ENCODE measurements around the gene SCAF8. TPM values are rescaled to one million over a fixed set of nuclear protein-coding genes. Genes with fewer than 3 reads are reported as not detected.

Gene SCAF8
- total and polyA plus RNA-seq, 2 of the 8 experiments (the other 6 are each of a cell fraction or from before 2014, with no cell fraction given) = 20.3 to 46.3 TPM

GRCh38 chr6:154821099-154821498, 87.9 kb downstream of the SCAF8 start (continued):
- TF ChIP-seq GTF2F1 (IDR thresholded peaks at IDR 0.05; ENCODE audit: borderline replicate concordance, low read depth, low read length) (no peak), SRF (IDR thresholded peaks at IDR 0.05; ENCODE audit: low read depth, low read length) (no peak), CHD7 (IDR thresholded peaks at IDR 0.05; ENCODE audit: insufficient replicate concordance, low read length) (no peak), POLR2A (IDR thresholded peaks at IDR 0.05; ENCODE audit: control extremely low read depth in 1 of 2, low read depth in 2 of 2, low read length in 2 of 2) (no peak), CTBP2 (IDR thresholded peaks at IDR 0.05; ENCODE audit: borderline replicate concordance, insufficient read depth, insufficient read length, low read length) (no peak), CEBPB (IDR thresholded peaks at IDR 0.05; ENCODE audit: low read depth, low read length) (no peak), RBBP5 (IDR thresholded peaks at IDR 0.05; ENCODE audit: borderline replicate concordance, low read depth, low read length) (no peak), ZNF274 (IDR thresholded peaks at IDR 0.05; ENCODE audit: borderline replicate concordance, extremely low read depth, low read length) (no peak), JUN (IDR thresholded peaks at IDR 0.05; ENCODE audit: low read depth, low read length) (no peak), TBP (IDR thresholded peaks at IDR 0.05; ENCODE audit: low read depth, low read length) (no peak)
